ENCODE data around the gene ATXN2L.
"Not testable (repeated sequence)": the region's sequence is repeated elsewhere in the genome, so short reads cannot be mapped to it uniquely, and the experiment has no call there.

Gene ATXN2L

GRCh38 chr16:28875134-28876018 is 52.6 kb downstream of the ATXN2L start:
- no peak for DNase-seq

GRCh38 chr16:28876019-28876659 is 53.3 kb downstream of the ATXN2L start:
- no peak for DNase-seq

- no peak for DNase-seq
These were observed 54.3 kb downstream of the ATXN2L start for GRCh38 chr16:28876973-28877654.

GRCh38 chr16:28877655-28878000 is 54.8 kb downstream of the ATXN2L start:
- DNase-seq: no peak

- DNase-seq: no peak
These were observed 55.5 kb downstream of the ATXN2L start, which contains the start of gene ATP2A1 for GRCh38 chr16:28878083-28878926. TSS of gene ATP2A1 (plus strand) at chr16:28878488. CDS start at chr16:28878672, 184 bp downstream.

GRCh38 chr16:28879261-28879840 is 56.6 kb downstream of the ATXN2L start:
- no peak for DNase-seq

GRCh38 chr16:28879841-28880588 is 57.2 kb downstream of the ATXN2L start:
- DNase-seq: peak; percentile 93

GRCh38 chr16:28880589-28880915 is 57.8 kb downstream of the ATXN2L start:
- DNase-seq: no peak

GRCh38 chr16:28880955-28881354 is 58.2 kb downstream of the ATXN2L start:
- no peak for DNase-seq

- not testable (repeated sequence) for DNase-seq
These were observed 58.8 kb downstream of the ATXN2L start for GRCh38 chr16:28881565-28881964.

GRCh38 chr16:28882551-28883160 is 59.9 kb downstream of the ATXN2L start:
- DNase-seq: no peak

GRCh38 chr16:28883221-28883996 is 60.6 kb downstream of the ATXN2L start:
- no peak for DNase-seq

GRCh38 chr16:28884045-28884444 is 61.2 kb downstream of the ATXN2L start:
- DNase-seq: no peak

Measured in stimulated activated CD4-positive, alpha-beta T cell treated with anti-CD3 and anti-CD28 coated beads, Interleukin-2, amount 100 ng/mL, for 24 hours (primary cell).